IMR-90 (cell line): Measurements from ENCODE around the gene ZFPL1. TPM values are rescaled to one million over a fixed set of nuclear protein-coding genes. Genes with fewer than 3 reads are reported as not detected.

ENCODE experiments used
- ATAC-seq: fragments of 200-7000 bp; cut with Tn5 transposase; 2 replicates; pipeline ENCODE4 v1.9.1; 2020; ENCODE audit warnings: low read depth, mild to moderate bottlenecking, moderate library complexity
- BruUV-seq: library from RNA; stranded (reverse); fragments of 400-500 nt; replicated peaks from 2 replicates; lab custom pipeline; 2021; lab: Mats Ljungman, UMichigan
- CTCF ChIA-PET: fragments of 300-600 bp; formaldehyde crosslinking; extraction: SDS; loops from one replicate; lab custom pipeline; 2021; ENCODE audit warnings: antibody characterized with exemption; lab: Yijun Ruan, JAX
- POLR2A ChIA-PET: fragments of 300-600 bp; sonication (Branson Sonifier 250); formaldehyde crosslinking; loops from one replicate; lab custom pipeline; 2022; ENCODE audit warnings: antibody characterized with exemption; ENCODE audit not compliant: unreplicated experiment; lab: Charles Lee
- DNase-seq: peaks from one replicate; pipeline ENCODE4 v3.0.0; 2013
- H2AFZ ChIP-seq: replicated peaks from 2 replicates; pipeline ENCODE3; 2013; ENCODE audit warnings: low read length, mild to moderate bottlenecking; ENCODE audit not compliant: poor library complexity
- H2AK5ac ChIP-seq: 2 replicates; pipeline ENCODE4 v1.6.1; 2013; ENCODE audit warnings: low read depth, low read length, inconsistent platforms
- H2AK9ac ChIP-seq: replicated peaks from 2 replicates; pipeline ENCODE3; 2013; ENCODE audit warnings: mild to moderate bottlenecking, low read depth, low read length, moderate library complexity; ENCODE audit not compliant: poor library complexity
- H2BK120ac ChIP-seq: 2 replicates; pipeline ENCODE4 v1.6.1; 2013; ENCODE audit warnings: low read depth, low read length, inconsistent platforms
- H2BK15ac ChIP-seq: 3 replicates; pipeline ENCODE4 v1.6.1; 2013; ENCODE audit warnings: low read depth, low read length, inconsistent platforms
- H2BK20ac ChIP-seq: 2 replicates; pipeline ENCODE4 v1.6.1; 2013; ENCODE audit warnings: low read depth, mild to moderate bottlenecking, inconsistent platforms, low read length, moderate library complexity
- H2BK5ac ChIP-seq: 2 replicates; pipeline ENCODE4 v1.6.1; 2013; ENCODE audit warnings: mild to moderate bottlenecking, low read depth, low read length, inconsistent platforms; ENCODE audit not compliant: poor library complexity, severe bottlenecking
- H3K14ac ChIP-seq: replicated peaks from 2 replicates; pipeline ENCODE4 v1.6.1; 2013; ENCODE audit warnings: low read depth, low read length, inconsistent platforms
- H3K18ac ChIP-seq: 2 replicates; pipeline ENCODE4 v1.6.1; 2013; ENCODE audit warnings: low read depth, low read length, control low read depth
- H3K23ac ChIP-seq: 2 replicates; pipeline ENCODE4 v1.6.1; 2013; ENCODE audit warnings: low read depth, low read length, inconsistent platforms
- H3K27ac ChIP-seq: 2 replicates; pipeline ENCODE4 v1.5.1; 2013; ENCODE audit warnings: mild to moderate bottlenecking, control low read depth, low read length; ENCODE audit not compliant: insufficient read depth
- H3K27me3 ChIP-seq: 2 replicates; pipeline ENCODE4 v1.6.1; 2013; ENCODE audit warnings: low read length; ENCODE audit not compliant: control insufficient read depth, insufficient read depth
- H3K36me3 ChIP-seq: 2 replicates; pipeline ENCODE4 v1.6.1; 2013; ENCODE audit warnings: low read length, mixed read lengths; ENCODE audit not compliant: control insufficient read depth, insufficient read depth
- H3K4ac ChIP-seq: 2 replicates; pipeline ENCODE4 v1.6.1; 2013; ENCODE audit warnings: low read depth, low read length, inconsistent platforms
- H3K4me1 ChIP-seq: 2 replicates; pipeline ENCODE4 v1.6.1; 2013; ENCODE audit warnings: low read length, mixed read lengths; ENCODE audit not compliant: control insufficient read depth, insufficient read depth
- H3K4me2 ChIP-seq: 2 replicates; pipeline ENCODE4 v1.6.1; 2013; ENCODE audit warnings: low read depth, mild to moderate bottlenecking, control low read depth, low read length, moderate library complexity
- H3K4me3 ChIP-seq: 2 replicates; pipeline ENCODE4 v1.5.1; 2013; ENCODE audit warnings: low read depth, mild to moderate bottlenecking, control low read depth, low read length, moderate library complexity; ENCODE audit not compliant: insufficient read depth
- H3K56ac ChIP-seq: 2 replicates; pipeline ENCODE4 v1.6.1; 2013; ENCODE audit warnings: low read length, inconsistent platforms; ENCODE audit not compliant: insufficient read depth; ENCODE audit errors: extremely low read depth
- H3K79me1 ChIP-seq, 2 experiments: 2 replicates each; pipeline ENCODE4 v1.6.1; 2013; ENCODE audit warnings: low read length in 2 of 2, inconsistent platforms in 1 of 2, low read depth in 1 of 2
- H3K9ac ChIP-seq: 2 replicates; pipeline ENCODE4 v1.6.1; 2013; ENCODE audit warnings: low read depth, low read length, control low read depth
- H3K9me1 ChIP-seq: 2 replicates; pipeline ENCODE4 v1.6.1; 2013; ENCODE audit warnings: low read length, inconsistent platforms; ENCODE audit not compliant: insufficient read depth
- H3K9me3 ChIP-seq: 2 replicates; pipeline ENCODE4 v1.6.1; 2013; ENCODE audit warnings: low read length; ENCODE audit not compliant: control insufficient read depth, insufficient read depth
- H4K20me1 ChIP-seq: 2 replicates; pipeline ENCODE4 v1.6.1; 2013; ENCODE audit warnings: low read length, inconsistent platforms; ENCODE audit not compliant: insufficient read depth
- H4K5ac ChIP-seq: 2 replicates; pipeline ENCODE4 v1.6.1; 2013; ENCODE audit warnings: mild to moderate bottlenecking, low read depth, low read length, control low read depth
- H4K8ac ChIP-seq, 2 experiments: 2 replicates each; pipeline ENCODE4 v1.6.1; 2013; ENCODE audit warnings: low read depth in 2 of 2, low read length in 2 of 2, control low read depth in 1 of 2, inconsistent platforms in 1 of 2
- H4K91ac ChIP-seq: 2 replicates; pipeline ENCODE4 v1.6.1; 2013; ENCODE audit warnings: low read depth, low read length, inconsistent platforms; ENCODE audit not compliant: insufficient read depth
- BHLHE40 ChIP-seq: fragments of 150-350 bp; IDR thresholded peaks from 2 replicates; pipeline ENCODE4 v1.6.1; 2016; ENCODE audit warnings: mild to moderate bottlenecking, low read depth, low read length
- CEBPB ChIP-seq: IDR thresholded peaks from 2 replicates; pipeline ENCODE4 v1.6.1; 2012; ENCODE audit warnings: low read depth, low read length, improper control_type of control experiment
- CHD1 ChIP-seq: IDR thresholded peaks from 2 replicates; pipeline ENCODE4 v1.6.1; 2012; ENCODE audit warnings: low read depth, low read length, improper control_type of control experiment
- CTCF ChIP-seq: conservative IDR thresholded peaks from 2 replicates; pipeline ENCODE4 v1.5.1; 2012; ENCODE audit warnings: mild to moderate bottlenecking, low read depth, low read length, improper control_type of control experiment
- ELK1 ChIP-seq: fragments of 150-350 bp; IDR thresholded peaks from 2 replicates; pipeline ENCODE4 v1.6.1; 2016; ENCODE audit warnings: low read depth, mild to moderate bottlenecking, low read length, moderate library complexity, borderline replicate concordance
- FOS ChIP-seq: fragments of 150-350 bp; IDR thresholded peaks from 2 replicates; pipeline ENCODE4 v1.6.1; 2016; ENCODE audit warnings: low read depth, low read length
- MAFK ChIP-seq: IDR thresholded peaks from 2 replicates; pipeline ENCODE4 v1.6.1; 2012; ENCODE audit warnings: low read depth, low read length, improper control_type of control experiment
- MAZ ChIP-seq: IDR thresholded peaks from 2 replicates; pipeline ENCODE4 v1.6.1; 2012; ENCODE audit warnings: low read depth, mild to moderate bottlenecking, low read length, improper control_type of control experiment, moderate library complexity, borderline replicate concordance
- MXI1 ChIP-seq: IDR thresholded peaks from 2 replicates; pipeline ENCODE4 v1.6.1; 2012; ENCODE audit warnings: low read depth, mild to moderate bottlenecking, low read length, moderate library complexity, borderline replicate concordance
- NFE2L2 ChIP-seq: fragments of 150-350 bp; IDR thresholded peaks from 2 replicates; pipeline ENCODE4 v1.6.1; 2016; ENCODE audit warnings: low read depth, mild to moderate bottlenecking, low read length
- POLR2A ChIP-seq: IDR thresholded peaks from 2 replicates; pipeline ENCODE4 v1.6.1; 2012; ENCODE audit warnings: mild to moderate bottlenecking, low read depth, low read length
- RAD21 ChIP-seq: IDR thresholded peaks from 2 replicates; pipeline ENCODE4 v1.6.1; 2012; ENCODE audit warnings: low read length, improper control_type of control experiment
- RCOR1 ChIP-seq: IDR thresholded peaks from 2 replicates; pipeline ENCODE4 v1.6.1; 2012; ENCODE audit warnings: mild to moderate bottlenecking, low read length, improper control_type of control experiment; ENCODE audit not compliant: insufficient replicate concordance
- RFX5 ChIP-seq: IDR thresholded peaks from 2 replicates; pipeline ENCODE4 v1.8.0; 2012; ENCODE audit warnings: low read depth, mild to moderate bottlenecking, low read length, moderate library complexity
- SMC3 ChIP-seq: fragments of 150-350 bp; IDR thresholded peaks from 2 replicates; pipeline ENCODE4 v1.6.1; 2016; ENCODE audit warnings: low read depth, mild to moderate bottlenecking, antibody characterized with exemption, low read length, moderate library complexity
- USF2 ChIP-seq: fragments of 150-350 bp; IDR thresholded peaks from 2 replicates; pipeline ENCODE4 v1.6.1; 2017; ENCODE audit warnings: mild to moderate bottlenecking, antibody characterized with exemption, low read length, low read depth
- WGBS, 2 experiments: methylation state at CpG; one replicate each; pipeline versions ENCODE4 v1.1.5 to v1.1.7; 2013; ENCODE audit warnings: missing lambda C conversion rate in 2 of 2; ENCODE audit not compliant: insufficient read length in 1 of 2; ENCODE audit errors: extremely low coverage in 2 of 2; 5-methylcytosine and 5-hydroxymethylcytosine counted together
- dilution Hi-C: fragments of 300-500 bp; cut with HindIII; formaldehyde crosslinking; loops from one replicate; pipeline ENCODE4 v1.14.3; 2018; ENCODE audit warnings: low sequenced_read_pairs; ENCODE audit not compliant: unreplicated experiment
- in situ Hi-C: fragments of 300-500 bp; cut with MboI; formaldehyde crosslinking; loops from 3 replicates; pipeline ENCODE4 v1.14.3; 2019; ENCODE audit warnings: low sequenced_read_pairs, inconsistent platforms, mixed read lengths
- intact Hi-C: fragments of 100-400 bp; cut with micrococcal nuclease; formaldehyde crosslinking; loops from 2 replicates; pipeline ENCODE4 v1.10.0; 2022
- polyA plus RNA-seq, 3 experiments: library from polyadenylated mRNA; depleted of rRNA; stranded (reverse); fragments of >200 nt; gene quantifications; 2 replicates each; pipeline ENCODE4 v1.2.3, GENCODE V29; 2012; ENCODE audit warnings: low replicate concordance in 1 of 3
- total RNA-seq: library from RNA; depleted of rRNA; stranded (reverse); fragments of >200 nt; gene quantifications from 2 replicates; pipeline ENCODE4 v1.2.3, GENCODE V29; 2012

The ZFPL1 gene
- total and polyA plus RNA-seq, 2 of the 4 experiments (the other 2 are of a cell fraction) = 24.0 to 67.5 TPM

GRCh38 chr11:65107751-65108468 is 23.9 kb downstream of the ZFPL1 start:
- no TSS peak for BruUV-seq
- dilution Hi-C loops = no loop called here

More at GRCh38 chr11:65107751-65108468, 23.9 kb downstream of the ZFPL1 start:
- Histone ChIP-seq H4K91ac (no peak overlapping the region), H3K4me2 (no peak overlapping the region), H4K8ac (no peak overlapping the region), H3K9me1 (peaks cover 4% of the 10 kb centered on the region), H2AFZ (no peak overlapping the region), H2BK120ac (no peak overlapping the region), H3K27ac (no peak overlapping the region), H4K5ac (no peak overlapping the region), H3K9me3 (no peaks in the 10 kb centered on the region), H3K9ac (no peak overlapping the region), H3K23ac (no peak overlapping the region), H3K36me3 (peaks cover 11% of the 10 kb centered on the region; the same call in 1 of the 2 replicates), H3K14ac (no peak overlapping the region), H2BK15ac (no peak overlapping the region), H2BK20ac (no peak overlapping the region), H2BK5ac (no peak overlapping the region), H3K4me3 (no peak overlapping the region), H3K56ac (no peak overlapping the region), H3K4ac (no peak overlapping the region), H4K20me1 (peaks cover 11% of the 10 kb centered on the region; the same call in 1 of the 2 replicates), H2AK9ac (no peak overlapping the region), H3K27me3 (no peaks in the 10 kb centered on the region), H3K79me1 (peaks cover 6 to 33% of the 10 kb centered on the region in 2 experiments), H2AK5ac (no peak overlapping the region), H3K18ac (no peak overlapping the region), H3K4me1 (peaks cover 10% of the 10 kb centered on the region; the same call in 1 of the 2 replicates)
- ChIA-PET CTCF (no interaction called here), POLR2A (no interaction called here)
- TF ChIP-seq FOS (no peak), MAZ (no peak), RCOR1 (no peak), USF2 (no peak), SMC3 (no peak), RAD21 (no peak), CHD1 (no peak), CEBPB (no peak), MXI1 (no peak), ELK1 (no peak), MAFK (no peak), CTCF (no peak), BHLHE40 (no peak), POLR2A (no peak), RFX5 (no peak), NFE2L2 (no peak)
- in situ Hi-C loops = no loop called here
- intact Hi-C loops = no loop called here
- 92% methylated on average over 33 of the region's 52 CpGs; no CpG with 5 or more reads in 1 of the 2 experiments for WGBS, 2 experiments
- DNase-seq = no peak
- no peak for ATAC-seq
